22Rv1 (cell line): ENCODE measurements around the gene FOXO3B.
"Not testable (repeated sequence)": the region's sequence is repeated elsewhere in the genome, so short reads cannot be mapped to it uniquely, and the experiment has no call there.

ENCODE experiments used
- ZFX ChIP-seq: fragments of 450-650 bp; IDR thresholded peaks from 2 replicates; pipeline ENCODE4 v1.6.1; 2017; ENCODE audit warnings: antibody characterized with exemption, borderline replicate concordance
- TF ChIP-seq, protein P1 (sequence below): fragments of 450-650 bp; IDR thresholded peaks from 2 replicates; pipeline ENCODE4 v1.5.1; 2017; ENCODE audit warnings: mild to moderate bottlenecking

DNA sequence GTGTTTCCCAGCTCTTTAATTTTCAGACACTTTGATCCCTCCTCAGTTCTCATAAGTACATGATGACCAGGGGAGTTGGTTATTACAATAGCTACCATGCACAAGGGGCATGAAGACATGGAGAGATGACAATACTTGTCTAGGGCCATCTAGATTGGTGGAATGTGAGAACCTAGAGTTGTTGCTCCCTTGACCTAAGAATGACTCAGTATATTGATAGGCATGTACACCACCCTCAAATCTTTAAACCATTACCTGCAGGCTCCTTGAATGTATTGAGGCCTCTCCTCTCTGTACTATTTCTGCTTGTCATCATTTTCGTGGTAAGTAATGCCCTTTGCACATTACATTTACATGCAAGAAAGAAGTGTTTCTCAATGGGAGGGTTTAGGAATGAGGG lies 41.4 kb upstream of the FOXO3B start:
- TF ChIP-seq, protein P1, sequence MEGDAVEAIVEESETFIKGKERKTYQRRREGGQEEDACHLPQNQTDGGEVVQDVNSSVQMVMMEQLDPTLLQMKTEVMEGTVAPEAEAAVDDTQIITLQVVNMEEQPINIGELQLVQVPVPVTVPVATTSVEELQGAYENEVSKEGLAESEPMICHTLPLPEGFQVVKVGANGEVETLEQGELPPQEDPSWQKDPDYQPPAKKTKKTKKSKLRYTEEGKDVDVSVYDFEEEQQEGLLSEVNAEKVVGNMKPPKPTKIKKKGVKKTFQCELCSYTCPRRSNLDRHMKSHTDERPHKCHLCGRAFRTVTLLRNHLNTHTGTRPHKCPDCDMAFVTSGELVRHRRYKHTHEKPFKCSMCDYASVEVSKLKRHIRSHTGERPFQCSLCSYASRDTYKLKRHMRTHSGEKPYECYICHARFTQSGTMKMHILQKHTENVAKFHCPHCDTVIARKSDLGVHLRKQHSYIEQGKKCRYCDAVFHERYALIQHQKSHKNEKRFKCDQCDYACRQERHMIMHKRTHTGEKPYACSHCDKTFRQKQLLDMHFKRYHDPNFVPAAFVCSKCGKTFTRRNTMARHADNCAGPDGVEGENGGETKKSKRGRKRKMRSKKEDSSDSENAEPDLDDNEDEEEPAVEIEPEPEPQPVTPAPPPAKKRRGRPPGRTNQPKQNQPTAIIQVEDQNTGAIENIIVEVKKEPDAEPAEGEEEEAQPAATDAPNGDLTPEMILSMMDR: not testable (repeated sequence)
- not testable (repeated sequence) for TF ChIP-seq ZFX
